Body of pancreas (tissue), 4 donors: Measurements from ENCODE around the gene ANKDD1B. TPM values are rescaled to one million over a fixed set of nuclear protein-coding genes. Genes with fewer than 3 reads are reported as not detected.

Source experiments
- ATAC-seq: fragments of 150-250 bp; one replicate; pipeline ENCODE4 v1.9.1; 2016
- DNase-seq, 4 donors: peaks; one replicate each; pipeline ENCODE4 v3.0.0-alpha.2; 2019
- H3K27ac ChIP-seq, 4 donors: fragments of 200-600 bp; sonication (generic); 1 replicate in 3 of 4; 2 replicates in 1 of 4; pipeline versions ENCODE4 v1.5.1 to v1.6.1; 2016 to 2019; ENCODE audit warnings: mild to moderate bottlenecking in 1 of 4, mixed read lengths in 1 of 4, moderate library complexity in 1 of 4
- H3K27me3 ChIP-seq, 2 donors: fragments of 200-600 bp; sonication (generic); one replicate each; pipeline ENCODE4 v1.6.0; 2016; ENCODE audit warnings: mild to moderate bottlenecking in 1 of 2
- H3K36me3 ChIP-seq, 2 donors: fragments of 200-600 bp; sonication (generic); replicated peaks in 1 of 2; 2 replicates each; pipeline ENCODE4 v1.5.1; 2016; ENCODE audit warnings: low read depth in 2 of 2; ENCODE audit not compliant: insufficient read depth in 1 of 2
- H3K4me1 ChIP-seq: fragments of 200-600 bp; sonication (generic); one replicate; pipeline ENCODE4 v1.6.0; 2016
- H3K4me3 ChIP-seq, 2 donors: fragments of 200-600 bp; sonication (generic); 1 replicate in 1 of 2; 2 replicates in 1 of 2; pipeline ENCODE4 v1.5.1; 2016 to 2019
- H3K9me3 ChIP-seq, 3 donors: fragments of 200-600 bp; sonication (generic); 1 replicate in 2 of 3; 2 replicates in 1 of 3; pipeline ENCODE4 v1.5.1; 2016
- POLR2A ChIP-seq, 3 donors: fragments of 450-650 bp; IDR thresholded peaks; one replicate each; pipeline ENCODE4 v1.6.1; 2016; ENCODE audit warnings: antibody characterized with exemption in 3 of 3, mild to moderate bottlenecking in 2 of 3
- WGBS, 2 donors: methylation state at CpG; one replicate each; pipeline ENCODE4 v1.1.5; 2017; 5-methylcytosine and 5-hydroxymethylcytosine counted together
- intact Hi-C: fragments of 100-400 bp; cut with DNase I; formaldehyde crosslinking; loops from one replicate; pipeline ENCODE4 v1.15.1; 2023
- total RNA-seq, 2 donors: library from RNA; depleted of rRNA; stranded (reverse); fragments of >200 nt; gene quantifications; one replicate each; pipeline ENCODE4 v1.1.0, GENCODE V29; 2016
- TF ChIP-seq, protein P1 (sequence below), 7 experiments: fragments of 450-650 bp in 4 of 7; fragments of 200-600 bp in 3 of 7; sonication (generic) in 3 of 7; IDR thresholded peaks; one replicate each; pipeline ENCODE4 v1.5.1; 2016 to 2019; ENCODE audit warnings: antibody characterized with exemption in 7 of 7

The ANKDD1B gene
- total RNA-seq, 2 donors from 2014 or later: 0.52 TPM; not detected in 1

DNA sequence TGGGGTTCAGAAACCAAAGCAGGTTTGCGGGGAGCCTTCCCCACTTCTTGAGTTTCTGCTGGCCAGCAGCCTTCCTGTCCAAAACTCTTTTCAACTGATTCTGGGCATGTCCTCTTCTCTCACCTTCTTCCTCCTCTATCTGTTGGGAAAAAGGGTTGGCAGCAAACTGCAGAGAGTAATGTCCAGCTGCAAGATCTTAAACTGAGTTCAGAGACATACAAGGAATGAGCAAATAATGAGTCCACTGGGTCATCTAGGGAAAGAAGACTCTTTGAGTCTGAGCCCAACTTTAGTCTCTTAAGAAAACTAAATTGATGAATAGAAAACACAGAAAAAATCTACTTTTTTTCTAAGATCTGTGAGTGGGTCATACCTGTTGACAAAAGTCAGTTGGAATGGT is 16.5 kb downstream of the ANKDD1B start:
- intact Hi-C loops: no loop called here

DNA sequence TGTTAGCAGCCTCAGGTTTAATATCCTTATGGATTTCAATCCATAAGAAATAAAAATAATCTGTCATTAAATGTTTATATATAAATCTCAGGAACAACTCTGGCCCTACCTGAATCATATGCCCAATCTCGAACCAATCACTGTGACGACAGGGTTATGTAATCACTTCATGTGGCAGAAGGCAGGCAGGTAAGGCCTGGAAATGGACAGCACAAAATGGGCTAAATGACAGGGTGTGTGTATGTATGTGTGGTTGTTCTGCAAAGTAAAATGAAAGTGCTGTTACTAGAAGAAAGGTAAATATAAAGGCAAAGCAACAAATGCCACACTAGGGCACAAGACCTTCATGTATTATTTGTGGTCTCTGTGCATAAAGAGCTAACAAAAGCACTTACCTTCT is 19.6 kb downstream of the ANKDD1B start:
- no peaks in the 10 kb centered on the region for H3K36me3 ChIP-seq
- intact Hi-C loops: no loop called here
- H3K4me3 ChIP-seq: no peak overlapping the region
- H3K9me3 ChIP-seq: no peaks in the 10 kb centered on the region
- DNase-seq (no peak), ATAC-seq (no peak)
- H3K4me1 ChIP-seq: no peaks in the 10 kb centered on the region
- H3K27ac ChIP-seq: no peak overlapping the region
- H3K27me3 ChIP-seq: no peaks in the 10 kb centered on the region
- TF ChIP-seq, protein P1, sequence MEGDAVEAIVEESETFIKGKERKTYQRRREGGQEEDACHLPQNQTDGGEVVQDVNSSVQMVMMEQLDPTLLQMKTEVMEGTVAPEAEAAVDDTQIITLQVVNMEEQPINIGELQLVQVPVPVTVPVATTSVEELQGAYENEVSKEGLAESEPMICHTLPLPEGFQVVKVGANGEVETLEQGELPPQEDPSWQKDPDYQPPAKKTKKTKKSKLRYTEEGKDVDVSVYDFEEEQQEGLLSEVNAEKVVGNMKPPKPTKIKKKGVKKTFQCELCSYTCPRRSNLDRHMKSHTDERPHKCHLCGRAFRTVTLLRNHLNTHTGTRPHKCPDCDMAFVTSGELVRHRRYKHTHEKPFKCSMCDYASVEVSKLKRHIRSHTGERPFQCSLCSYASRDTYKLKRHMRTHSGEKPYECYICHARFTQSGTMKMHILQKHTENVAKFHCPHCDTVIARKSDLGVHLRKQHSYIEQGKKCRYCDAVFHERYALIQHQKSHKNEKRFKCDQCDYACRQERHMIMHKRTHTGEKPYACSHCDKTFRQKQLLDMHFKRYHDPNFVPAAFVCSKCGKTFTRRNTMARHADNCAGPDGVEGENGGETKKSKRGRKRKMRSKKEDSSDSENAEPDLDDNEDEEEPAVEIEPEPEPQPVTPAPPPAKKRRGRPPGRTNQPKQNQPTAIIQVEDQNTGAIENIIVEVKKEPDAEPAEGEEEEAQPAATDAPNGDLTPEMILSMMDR (IDR thresholded peaks at IDR 0.05): no peak
- no peak for TF ChIP-seq POLR2A (IDR thresholded peaks at IDR 0.05)
- WGBS, 2 donors: 70 to 77% methylated on average over 2 of the region's 2 CpGs

More for the DNA sequence above, 16.5 kb downstream of the ANKDD1B start:
- Histone ChIP-seq H3K27me3 (no peaks in the 10 kb centered on the region), H3K4me1 (peaks cover 4% of the 10 kb centered on the region), H3K9me3 (no peaks in the 10 kb centered on the region), H3K27ac (no peak overlapping the region), H3K36me3 (no peaks in the 10 kb centered on the region), H3K4me3 (no peak overlapping the region)
- TF ChIP-seq POLR2A (IDR thresholded peaks at IDR 0.05): no peak
- TF ChIP-seq, protein P1 (IDR thresholded peaks at IDR 0.05): no peak
- 77 to 100% methylated on average over 1 of the region's 1 CpG for WGBS, 2 donors
- DNase-seq: no peak
- no peak for ATAC-seq

DNA sequence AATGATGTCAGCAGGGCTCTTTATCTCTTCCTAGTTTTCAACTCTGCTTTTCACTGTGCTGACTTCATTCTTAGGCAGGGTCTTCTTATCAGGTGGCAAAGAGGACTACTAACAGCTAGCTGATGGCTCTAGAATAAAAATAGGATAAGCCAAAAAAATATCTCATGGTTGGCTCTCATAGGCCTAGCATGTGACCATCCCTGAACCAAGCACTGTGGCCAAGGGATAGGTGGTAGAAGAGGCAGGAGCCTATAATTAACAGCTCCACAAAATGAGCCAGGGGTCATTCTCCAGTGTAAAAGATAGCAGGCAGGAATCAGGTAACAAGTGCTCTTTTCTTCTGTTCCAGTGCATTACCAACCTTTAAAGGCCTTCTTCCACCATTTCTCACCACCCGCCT is 21.1 kb downstream of the ANKDD1B start:
- 95 to 100% methylated on average over 1 of the region's 1 CpG for WGBS, 2 donors
- TF ChIP-seq, protein P1 (IDR thresholded peaks at IDR 0.05): no peak
- no peak for TF ChIP-seq POLR2A (IDR thresholded peaks at IDR 0.05)
- Histone ChIP-seq H3K4me1 (no peaks in the 10 kb centered on the region), H3K27me3 (no peaks in the 10 kb centered on the region), H3K9me3 (no peaks in the 10 kb centered on the region), H3K4me3 (no peak overlapping the region), H3K27ac (no peak overlapping the region), H3K36me3 (no peaks in the 10 kb centered on the region)
- DNase-seq: no peak
- no peak for ATAC-seq
- intact Hi-C loops: no loop called here

DNA sequence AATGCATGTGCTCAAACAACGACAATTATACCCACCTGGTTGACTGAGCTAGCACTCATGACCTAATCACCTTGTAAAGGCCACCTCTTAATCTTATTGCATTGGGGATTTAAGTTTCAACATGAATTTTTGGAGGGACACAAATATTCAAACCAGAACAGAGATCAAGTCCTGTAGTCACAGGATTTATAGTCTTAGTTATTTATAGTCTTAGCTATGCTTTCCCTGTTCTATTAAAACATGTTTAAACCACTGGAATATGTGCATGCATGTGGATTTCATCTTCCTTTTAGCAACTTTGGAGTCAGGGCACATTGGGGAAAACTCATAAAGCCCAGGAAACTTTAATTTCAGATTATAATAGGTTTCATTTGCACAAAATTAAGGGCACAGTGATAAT is 26.7 kb downstream of the ANKDD1B start:
- no peak for ATAC-seq
- DNase-seq: no peak
- Histone ChIP-seq H3K27ac (no peak overlapping the region), H3K4me1 (no peaks in the 10 kb centered on the region), H3K36me3 (no peaks in the 10 kb centered on the region), H3K9me3 (no peaks in the 10 kb centered on the region), H3K4me3 (no peak overlapping the region), H3K27me3 (no peaks in the 10 kb centered on the region)
- intact Hi-C loops: no loop called here
- 88 to 90% methylated on average over 1 of the region's 1 CpG for WGBS, 2 donors
- no peak for TF ChIP-seq POLR2A (IDR thresholded peaks at IDR 0.05)
- TF ChIP-seq, protein P1 (IDR thresholded peaks at IDR 0.05): no peak

DNA sequence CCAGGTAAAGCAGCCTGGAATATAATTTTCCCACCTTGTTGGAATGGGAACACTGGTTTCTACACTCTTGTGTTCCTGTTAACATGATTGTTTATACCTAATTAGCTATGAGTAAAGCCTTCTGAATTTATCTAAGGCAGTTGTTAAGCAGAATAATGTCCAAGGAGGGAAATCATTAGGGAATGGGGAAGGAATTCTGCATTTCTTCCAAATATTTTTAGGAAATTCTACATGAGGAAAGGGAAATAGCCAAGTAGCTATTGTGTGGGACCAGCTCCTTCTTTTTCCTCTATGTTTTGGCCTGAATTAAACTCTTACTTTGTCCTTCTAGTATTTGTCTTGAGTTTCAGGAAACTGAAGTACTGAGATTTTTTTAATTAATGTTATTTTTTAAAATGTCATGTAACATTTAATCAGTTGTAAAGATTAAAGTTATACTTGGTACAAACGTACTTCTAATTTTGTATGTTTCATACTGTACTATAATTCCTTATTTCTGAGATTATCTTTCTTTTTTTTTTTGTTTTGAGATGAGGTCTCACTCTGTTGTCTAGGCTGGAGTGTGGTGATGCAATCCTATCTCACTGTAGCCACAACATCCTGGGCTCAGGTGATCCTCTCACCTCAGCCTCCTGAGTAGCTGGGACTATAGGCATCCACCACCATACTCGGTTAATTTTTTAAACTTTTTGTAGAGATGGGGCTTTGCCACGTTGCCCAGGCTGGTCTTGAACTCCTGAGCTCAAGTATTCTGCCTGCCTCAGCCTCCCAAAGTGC is 28.5 kb downstream of the ANKDD1B start:
- intact Hi-C loops: no loop called here
- no peak overlapping the region for H3K27ac ChIP-seq
- WGBS, 2 donors: 58 to 67% methylated on average over 3 of the region's 3 CpGs
- H3K4me3 ChIP-seq: no peak overlapping the region
- DNase-seq (no peak), ATAC-seq (no peak)
- no peaks in the 10 kb centered on the region for H3K4me1 ChIP-seq
- no peaks in the 10 kb centered on the region for H3K36me3 ChIP-seq
- TF ChIP-seq, protein P1 (IDR thresholded peaks at IDR 0.05): no peak
- TF ChIP-seq POLR2A (IDR thresholded peaks at IDR 0.05): no peak
- H3K9me3 ChIP-seq: no peaks in the 10 kb centered on the region
- no peaks in the 10 kb centered on the region for H3K27me3 ChIP-seq
